ENCODE data around the gene DUSP5. TPM values are rescaled to one million over a fixed set of nuclear protein-coding genes. Genes with fewer than 3 reads are reported as not detected.
A peak's percentile ranks its signal among the peaks of the same experiment; 100 is the strongest.

Gene DUSP5
- total and polyA plus RNA-seq, 8 donors: 0.58 to 23.2 (median 10.6) TPM

DNA sequence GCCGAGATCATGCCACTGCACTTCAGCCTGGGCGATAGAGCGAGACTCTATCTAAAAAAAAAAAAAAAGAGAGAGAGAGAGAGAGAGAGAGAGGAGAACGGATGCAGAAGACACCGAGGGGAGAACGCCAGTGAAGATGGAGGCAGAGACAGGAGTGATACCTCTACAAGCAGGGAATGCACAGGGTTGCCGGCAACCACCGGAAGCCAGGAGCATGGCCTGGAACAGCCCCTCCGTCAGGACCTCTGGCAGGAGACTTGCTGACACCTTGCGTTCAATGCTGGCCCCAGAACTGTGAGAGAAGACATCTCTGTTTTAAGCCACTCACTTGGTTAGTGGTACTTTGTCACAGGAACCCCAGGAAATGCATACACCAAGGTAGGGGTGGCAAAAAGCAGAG lies 38.1 kb upstream of the DUSP5 start:
- H3K27ac ChIP-seq: peak overlapping the region in 1 of 5 donors; percentile 14
- no peak for DNase-seq
- no peaks in the 10 kb centered on the region for H3K36me3 ChIP-seq
- H3K9me3 ChIP-seq: no peaks in the 10 kb centered on the region
- no peak overlapping the region for H3K4me3 ChIP-seq
- H3K4me1 ChIP-seq: peaks cover 0 to 31% (median 15%) of the 10 kb centered on the region in 4 donors
- TF ChIP-seq EP300 (IDR thresholded peaks at IDR 0.05) (no peak), POLR2AphosphoS5 (IDR thresholded peaks at IDR 0.05) (no peak), POLR2A (IDR thresholded peaks at IDR 0.05) (no peak)
- TF ChIP-seq, protein P1, sequence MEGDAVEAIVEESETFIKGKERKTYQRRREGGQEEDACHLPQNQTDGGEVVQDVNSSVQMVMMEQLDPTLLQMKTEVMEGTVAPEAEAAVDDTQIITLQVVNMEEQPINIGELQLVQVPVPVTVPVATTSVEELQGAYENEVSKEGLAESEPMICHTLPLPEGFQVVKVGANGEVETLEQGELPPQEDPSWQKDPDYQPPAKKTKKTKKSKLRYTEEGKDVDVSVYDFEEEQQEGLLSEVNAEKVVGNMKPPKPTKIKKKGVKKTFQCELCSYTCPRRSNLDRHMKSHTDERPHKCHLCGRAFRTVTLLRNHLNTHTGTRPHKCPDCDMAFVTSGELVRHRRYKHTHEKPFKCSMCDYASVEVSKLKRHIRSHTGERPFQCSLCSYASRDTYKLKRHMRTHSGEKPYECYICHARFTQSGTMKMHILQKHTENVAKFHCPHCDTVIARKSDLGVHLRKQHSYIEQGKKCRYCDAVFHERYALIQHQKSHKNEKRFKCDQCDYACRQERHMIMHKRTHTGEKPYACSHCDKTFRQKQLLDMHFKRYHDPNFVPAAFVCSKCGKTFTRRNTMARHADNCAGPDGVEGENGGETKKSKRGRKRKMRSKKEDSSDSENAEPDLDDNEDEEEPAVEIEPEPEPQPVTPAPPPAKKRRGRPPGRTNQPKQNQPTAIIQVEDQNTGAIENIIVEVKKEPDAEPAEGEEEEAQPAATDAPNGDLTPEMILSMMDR (IDR thresholded peaks at IDR 0.05): no peak
- no peaks in the 10 kb centered on the region for H3K27me3 ChIP-seq
- intact Hi-C loops (cut with DNase I; ENCODE audit: low total_unique reads): no loop called here
- 94 to 98% (median 96%) methylated on average over 9 to 10 of the region's 10 CpGs for WGBS, 5 donors

DNA sequence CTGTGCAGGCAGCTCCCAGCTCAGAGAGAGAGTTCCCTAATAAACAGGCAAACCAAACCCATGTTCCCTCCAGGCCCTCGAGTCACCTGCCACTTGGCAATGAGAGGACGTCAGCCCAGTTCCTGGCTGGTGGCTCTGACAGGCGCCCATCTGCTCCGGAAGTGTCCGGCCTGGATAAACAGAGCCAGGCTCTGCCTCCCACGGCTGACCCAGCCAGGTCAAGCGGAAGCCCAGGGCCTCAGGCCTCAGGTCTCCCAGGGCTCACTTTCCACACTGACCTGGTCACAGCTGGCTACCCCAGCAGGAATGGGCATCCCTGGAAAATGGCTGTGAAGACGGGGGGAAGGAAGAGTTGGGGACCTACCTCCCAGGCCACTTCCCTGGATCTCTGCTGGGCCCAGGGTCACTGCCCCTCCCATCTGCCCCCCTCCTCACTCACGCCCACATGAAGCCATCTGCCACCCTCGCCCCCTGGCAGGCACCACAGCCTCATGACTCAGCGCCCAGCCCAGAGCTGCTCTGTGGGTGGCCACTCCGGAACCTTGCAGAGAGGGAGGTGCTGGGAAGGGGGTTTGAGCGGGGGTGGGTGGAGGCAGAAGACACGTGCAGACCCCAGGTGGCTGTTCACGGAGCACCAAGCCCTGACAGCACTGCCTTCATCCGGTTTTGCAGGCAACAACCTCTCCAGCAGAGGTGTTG lies 37.4 kb upstream of the DUSP5 start:
- Histone ChIP-seq H3K36me3 (no peaks in the 10 kb centered on the region), H3K4me1 (peaks cover 0 to 31% (median 15%) of the 10 kb centered on the region in 4 donors), H3K27ac (peak overlapping the region in 1 of 5 donors; percentile 14), H3K27me3 (no peaks in the 10 kb centered on the region), H3K4me3 (no peak overlapping the region), H3K9me3 (no peaks in the 10 kb centered on the region)
- DNase-seq: peak; percentile 37 to 52
- intact Hi-C loops (cut with DNase I; ENCODE audit: low total_unique reads): no loop called here
- WGBS, 5 donors: 63 to 84% (median 67%) methylated on average over 8 to 16 of the region's 16 CpGs
- TF ChIP-seq POLR2A (IDR thresholded peaks at IDR 0.05) (no peak), EP300 (IDR thresholded peaks at IDR 0.05) (no peak), POLR2AphosphoS5 (IDR thresholded peaks at IDR 0.05) (no peak)
- TF ChIP-seq, protein P1 (IDR thresholded peaks at IDR 0.05): no peak

DNA sequence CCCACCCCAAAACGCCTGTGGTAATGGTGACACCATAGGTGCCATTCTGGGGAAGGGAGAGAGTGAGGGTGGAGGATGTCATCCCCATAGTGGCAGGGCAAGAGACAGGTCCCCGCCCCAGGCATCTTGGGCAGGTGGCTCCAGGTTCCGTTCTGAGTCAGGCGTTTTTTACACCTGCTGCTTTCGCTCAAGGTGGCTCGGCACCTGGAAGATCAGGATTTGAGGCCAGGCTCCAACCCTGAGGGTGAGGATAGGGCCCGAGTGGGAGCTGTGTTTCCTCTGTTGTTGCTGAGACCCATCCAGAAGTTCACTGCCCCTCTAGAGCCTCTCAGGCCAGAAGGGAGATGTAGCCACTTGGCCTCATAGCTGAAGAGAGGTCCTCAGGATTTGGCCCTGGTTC lies 36.6 kb upstream of the DUSP5 start:
- 86 to 99% (median 89%) methylated on average over 7 of the region's 7 CpGs for WGBS, 5 donors

DNA sequence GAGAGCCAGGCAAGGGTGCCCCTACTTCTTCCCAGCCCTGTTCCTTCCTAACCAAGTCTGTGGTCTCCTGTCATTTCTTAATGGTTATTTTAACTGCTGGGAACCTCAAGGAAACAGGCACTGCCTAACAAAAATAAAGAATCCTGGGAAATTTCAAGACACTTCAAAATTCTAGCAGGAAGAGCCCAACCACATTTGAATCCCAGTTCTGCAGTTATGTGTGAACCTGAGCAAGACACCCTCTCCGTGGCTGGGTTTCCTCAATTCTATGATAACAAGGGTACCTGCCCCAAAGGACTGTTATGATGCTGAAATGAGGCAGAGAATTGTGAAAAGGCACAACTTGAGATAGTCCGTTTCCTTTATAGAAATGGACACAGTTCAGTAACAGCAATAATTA lies 36.2 kb upstream of the DUSP5 start:
- H3K27me3 ChIP-seq: no peaks in the 10 kb centered on the region
- peaks cover 0 to 31% (median 12%) of the 10 kb centered on the region in 4 donors for H3K4me1 ChIP-seq
- no peaks in the 10 kb centered on the region for H3K36me3 ChIP-seq
- no peak for TF ChIP-seq POLR2AphosphoS5 (IDR thresholded peaks at IDR 0.05)
- TF ChIP-seq EP300 (IDR thresholded peaks at IDR 0.05): no peak
- TF ChIP-seq, protein P1 (IDR thresholded peaks at IDR 0.05): no peak
- TF ChIP-seq POLR2A (IDR thresholded peaks at IDR 0.05): no peak
- no peaks in the 10 kb centered on the region for H3K9me3 ChIP-seq
- H3K4me3 ChIP-seq: no peak overlapping the region
- intact Hi-C loops (cut with DNase I; ENCODE audit: low total_unique reads): no loop called here
- no peak overlapping the region for H3K27ac ChIP-seq
- DNase-seq: no peak
- WGBS, 5 donors: 61 to 80% (median 73%) methylated on average over 2 of the region's 2 CpGs

More for the DNA sequence above, 36.6 kb upstream of the DUSP5 start:
- no peak overlapping the region for H3K4me3 ChIP-seq
- H3K9me3 ChIP-seq: no peaks in the 10 kb centered on the region
- H3K27me3 ChIP-seq: no peaks in the 10 kb centered on the region
- no peak for DNase-seq
- TF ChIP-seq POLR2AphosphoS5 (IDR thresholded peaks at IDR 0.05) (no peak), EP300 (IDR thresholded peaks at IDR 0.05) (no peak), POLR2A (IDR thresholded peaks at IDR 0.05) (no peak)
- TF ChIP-seq, protein P1 (IDR thresholded peaks at IDR 0.05): no peak
- H3K4me1 ChIP-seq: peaks cover 0 to 31% (median 14%) of the 10 kb centered on the region in 4 donors
- no peak overlapping the region for H3K27ac ChIP-seq
- intact Hi-C loops (cut with DNase I; ENCODE audit: low total_unique reads): no loop called here
- H3K36me3 ChIP-seq: no peaks in the 10 kb centered on the region

Data from stomach (tissue), 9 donors.